GM19397 (cell line): ENCODE data around the gene HEG1.
"Not testable (repeated sequence)": the region's sequence is repeated elsewhere in the genome, so short reads cannot be mapped to it uniquely, and the experiment has no call there.

Experiments used
- ATAC-seq: cut with Tn5 transposase; IDR thresholded peaks from one replicate; pipeline ENCODE4 v1.9.1; 2021; ENCODE audit warnings: mild to moderate bottlenecking, moderate library complexity; ENCODE audit not compliant: unreplicated experiment

The HEG1 gene, protein sequence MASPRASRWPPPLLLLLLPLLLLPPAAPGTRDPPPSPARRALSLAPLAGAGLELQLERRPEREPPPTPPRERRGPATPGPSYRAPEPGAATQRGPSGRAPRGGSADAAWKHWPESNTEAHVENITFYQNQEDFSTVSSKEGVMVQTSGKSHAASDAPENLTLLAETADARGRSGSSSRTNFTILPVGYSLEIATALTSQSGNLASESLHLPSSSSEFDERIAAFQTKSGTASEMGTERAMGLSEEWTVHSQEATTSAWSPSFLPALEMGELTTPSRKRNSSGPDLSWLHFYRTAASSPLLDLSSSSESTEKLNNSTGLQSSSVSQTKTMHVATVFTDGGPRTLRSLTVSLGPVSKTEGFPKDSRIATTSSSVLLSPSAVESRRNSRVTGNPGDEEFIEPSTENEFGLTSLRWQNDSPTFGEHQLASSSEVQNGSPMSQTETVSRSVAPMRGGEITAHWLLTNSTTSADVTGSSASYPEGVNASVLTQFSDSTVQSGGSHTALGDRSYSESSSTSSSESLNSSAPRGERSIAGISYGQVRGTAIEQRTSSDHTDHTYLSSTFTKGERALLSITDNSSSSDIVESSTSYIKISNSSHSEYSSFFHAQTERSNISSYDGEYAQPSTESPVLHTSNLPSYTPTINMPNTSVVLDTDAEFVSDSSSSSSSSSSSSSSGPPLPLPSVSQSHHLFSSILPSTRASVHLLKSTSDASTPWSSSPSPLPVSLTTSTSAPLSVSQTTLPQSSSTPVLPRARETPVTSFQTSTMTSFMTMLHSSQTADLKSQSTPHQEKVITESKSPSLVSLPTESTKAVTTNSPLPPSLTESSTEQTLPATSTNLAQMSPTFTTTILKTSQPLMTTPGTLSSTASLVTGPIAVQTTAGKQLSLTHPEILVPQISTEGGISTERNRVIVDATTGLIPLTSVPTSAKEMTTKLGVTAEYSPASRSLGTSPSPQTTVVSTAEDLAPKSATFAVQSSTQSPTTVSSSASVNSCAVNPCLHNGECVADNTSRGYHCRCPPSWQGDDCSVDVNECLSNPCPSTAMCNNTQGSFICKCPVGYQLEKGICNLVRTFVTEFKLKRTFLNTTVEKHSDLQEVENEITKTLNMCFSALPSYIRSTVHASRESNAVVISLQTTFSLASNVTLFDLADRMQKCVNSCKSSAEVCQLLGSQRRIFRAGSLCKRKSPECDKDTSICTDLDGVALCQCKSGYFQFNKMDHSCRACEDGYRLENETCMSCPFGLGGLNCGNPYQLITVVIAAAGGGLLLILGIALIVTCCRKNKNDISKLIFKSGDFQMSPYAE (N-terminal part only)

DNA sequence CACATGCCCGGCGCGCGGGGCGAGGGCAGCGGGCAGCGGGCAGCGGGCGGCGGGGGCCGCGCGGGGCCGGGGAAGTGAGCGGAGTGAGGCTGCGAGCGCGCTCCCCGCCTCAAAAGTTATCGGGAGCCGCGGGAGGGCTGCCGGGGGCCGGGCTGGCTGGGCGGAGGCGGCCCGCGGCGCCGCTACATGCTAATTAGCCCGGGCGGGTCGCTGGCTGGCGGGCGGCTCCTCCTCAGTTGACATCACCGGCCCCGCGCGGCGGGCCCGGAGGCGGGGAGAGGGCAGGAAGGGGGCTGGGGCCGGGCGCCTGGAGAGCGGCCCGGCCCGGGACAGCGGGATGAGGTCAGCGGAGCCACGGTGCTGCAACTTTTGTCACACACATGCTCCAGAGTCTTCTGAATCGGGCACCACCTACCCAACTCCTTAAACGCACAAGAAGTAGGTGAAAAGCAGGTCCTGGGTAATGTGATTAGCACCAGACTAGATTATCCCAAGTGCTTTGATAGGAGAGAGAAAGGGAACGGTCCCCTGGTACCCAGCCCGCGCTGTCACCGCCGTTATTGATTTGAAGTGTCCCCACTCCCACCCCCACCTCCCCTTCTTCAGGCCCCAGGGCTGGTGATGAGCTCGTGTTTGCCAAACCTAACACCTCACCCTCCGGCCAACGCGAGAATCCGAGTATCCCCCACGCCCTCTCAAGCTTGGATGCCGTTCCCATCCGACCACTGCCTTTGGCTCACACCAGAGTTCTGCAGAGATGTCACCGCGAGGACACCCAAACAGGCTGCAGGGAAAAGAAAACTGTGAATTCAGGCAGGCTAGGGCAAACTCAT, at the start of gene HEG1:
HEG1 (minus strand) TSS at position 85 of the 833 bp plus-strand sequence. CDS start 107 bp downstream, outside the sequence.
- ATAC-seq, result peak; percentile 75

DNA sequence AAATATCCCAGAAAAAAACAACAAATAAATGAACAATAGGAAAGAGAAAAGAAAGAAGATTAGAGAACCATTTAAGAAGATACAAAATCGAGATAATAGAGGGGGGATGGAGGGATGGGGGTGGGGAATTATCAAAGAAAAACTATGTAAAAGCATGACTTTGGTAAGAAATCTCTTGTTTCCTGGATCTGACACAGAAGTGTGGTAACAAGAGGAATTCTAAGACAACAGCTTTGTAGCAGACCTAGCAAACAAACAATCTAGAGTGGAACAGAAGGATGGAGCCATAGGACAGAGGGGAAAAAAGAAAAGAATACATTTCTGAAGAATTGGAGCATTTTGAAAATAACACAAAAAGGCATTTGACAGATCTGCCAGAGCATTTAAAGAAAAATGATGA, 49.3 kb upstream of the HEG1 start:
- ATAC-seq, result no peak

DNA sequence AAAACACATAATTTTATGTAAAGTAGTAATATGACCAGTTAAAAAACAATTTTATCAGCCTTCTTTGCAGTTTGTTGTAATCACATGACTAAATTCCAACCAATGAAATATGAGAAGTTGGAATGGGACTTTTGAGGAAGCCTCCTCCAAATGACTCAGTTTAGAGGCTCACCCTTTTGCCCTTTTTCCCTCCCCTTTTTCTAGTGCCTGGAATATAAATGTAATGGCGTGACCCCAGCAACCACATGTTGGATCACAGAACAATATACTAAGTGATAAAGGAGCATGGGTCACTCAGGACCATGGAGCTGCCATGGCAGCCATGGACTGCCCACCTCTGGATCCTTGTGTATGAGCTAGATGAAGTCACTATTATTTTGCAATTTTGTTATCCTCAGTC, 48.8 kb upstream of the HEG1 start:
- ATAC-seq, result no peak

DNA sequence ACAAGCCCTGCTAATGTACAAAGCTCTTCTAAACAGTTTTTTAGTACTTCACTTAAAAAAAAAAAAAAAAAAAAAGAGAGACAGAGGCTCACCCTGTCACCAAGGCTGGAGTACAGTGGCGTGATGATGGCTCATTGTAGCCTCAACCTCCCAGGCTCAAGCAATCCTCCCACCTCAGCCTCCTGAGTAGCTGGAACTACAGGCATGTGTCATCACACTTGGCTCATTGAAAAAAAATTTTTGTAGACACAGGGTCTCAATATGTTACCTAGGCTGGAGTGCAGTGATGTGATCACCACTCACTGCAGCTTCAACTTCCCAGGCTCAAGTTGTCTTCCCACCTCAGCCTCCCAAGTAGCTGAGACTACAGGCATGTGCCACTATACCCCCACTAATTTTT, 47.6 kb upstream of the HEG1 start:
- ATAC-seq, result no peak

DNA sequence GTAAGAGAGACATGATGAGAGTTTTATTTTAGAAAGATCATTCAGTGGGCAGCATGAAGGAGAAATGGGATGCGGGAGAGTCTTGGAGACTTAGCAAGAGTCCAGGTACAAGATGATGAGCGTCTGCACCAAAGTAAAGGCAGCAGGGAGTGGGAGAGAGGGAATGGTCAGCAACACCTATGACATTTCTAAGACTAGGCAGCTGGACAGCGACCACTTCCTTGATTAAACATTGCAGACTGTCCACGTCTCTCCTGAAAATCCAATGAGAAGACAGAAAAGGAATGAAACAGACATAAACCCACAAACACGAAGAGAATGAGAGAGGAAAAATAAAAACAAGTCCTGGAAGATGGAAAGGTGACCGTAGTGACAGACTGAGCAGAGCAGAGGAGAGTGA, 46.7 kb upstream of the HEG1 start:
- ATAC-seq, result no peak

DNA sequence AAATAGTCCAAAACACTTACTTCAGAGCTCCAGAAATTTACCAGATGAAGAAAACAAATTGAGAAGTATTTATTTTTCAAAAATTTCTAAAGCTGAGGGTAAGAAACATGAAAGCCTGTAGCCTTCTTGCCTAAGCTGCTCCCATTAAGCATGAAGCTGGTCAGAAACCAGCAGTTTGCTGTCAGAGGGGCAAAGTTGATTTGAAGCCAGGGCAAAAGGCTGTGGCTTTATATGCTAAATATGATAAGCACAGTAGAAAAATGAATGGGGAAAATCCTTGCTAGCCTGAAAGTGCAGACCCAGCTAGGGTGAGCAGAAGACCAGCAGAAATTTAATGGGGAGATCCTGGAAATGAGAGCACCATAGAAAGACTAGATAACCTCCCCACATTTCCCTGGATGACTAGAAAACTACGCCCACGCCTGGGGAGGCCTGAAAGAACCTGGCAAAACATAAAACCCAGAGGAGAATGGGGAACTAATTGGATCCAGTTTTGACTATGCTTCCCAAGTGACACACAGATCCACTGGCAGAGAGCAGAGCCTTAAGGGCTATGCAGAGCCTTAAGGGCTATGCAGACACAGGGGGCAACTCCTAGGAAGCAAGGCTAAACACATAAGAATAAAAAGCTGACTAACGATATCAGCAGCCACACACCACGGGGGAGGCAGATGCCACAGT, 43.0 kb upstream of the HEG1 start:
- no peak for ATAC-seq

DNA sequence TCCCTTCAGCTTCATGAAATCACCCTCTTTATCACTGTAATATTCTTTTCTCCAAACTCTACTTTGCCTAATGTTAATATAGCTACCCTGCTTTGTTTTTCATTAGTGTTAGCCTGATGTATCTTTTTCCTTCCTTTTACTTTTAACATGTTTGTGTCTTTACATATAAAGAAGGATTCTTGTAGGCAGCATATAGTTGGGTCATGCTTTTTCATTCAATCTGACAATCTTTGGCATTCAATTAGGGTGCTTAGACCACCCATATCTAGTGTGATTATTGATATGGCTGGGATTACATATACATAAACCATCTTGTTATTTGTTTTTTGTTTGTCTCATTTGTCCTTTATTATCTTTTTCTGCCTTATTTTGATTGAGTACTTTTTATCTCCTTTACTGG, 34.9 kb upstream of the HEG1 start:
- ATAC-seq, result no peak

DNA sequence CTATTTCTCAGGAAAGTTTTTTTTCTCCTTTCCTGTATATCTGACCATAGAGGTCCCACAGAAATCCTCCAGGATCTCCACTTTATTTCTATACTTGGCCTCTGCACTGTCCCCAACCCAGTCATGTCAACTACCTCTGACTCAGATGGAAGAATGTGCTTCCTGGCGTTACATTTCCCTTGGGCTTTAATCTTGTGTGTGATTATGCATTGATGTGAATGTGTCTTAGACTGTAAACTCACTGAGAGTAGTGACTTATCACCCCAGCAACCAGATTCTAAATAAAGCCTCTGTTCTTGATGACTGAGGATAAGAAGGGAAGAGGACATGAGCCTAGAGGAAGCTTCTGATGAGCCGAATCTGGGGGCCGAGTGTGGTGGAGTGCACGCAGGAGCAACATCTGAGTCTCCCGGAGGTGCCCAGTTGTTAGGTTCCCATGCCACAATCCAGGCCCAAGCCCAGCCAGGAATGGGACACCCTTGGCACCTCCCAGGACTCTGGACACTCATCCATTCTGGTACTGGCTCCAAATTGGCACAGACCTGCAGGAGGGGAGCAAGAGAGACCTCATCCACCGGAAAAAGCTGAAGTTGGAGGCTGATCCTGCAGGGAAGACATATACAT, 32.1 kb upstream of the HEG1 start:
- ATAC-seq, result no peak

DNA sequence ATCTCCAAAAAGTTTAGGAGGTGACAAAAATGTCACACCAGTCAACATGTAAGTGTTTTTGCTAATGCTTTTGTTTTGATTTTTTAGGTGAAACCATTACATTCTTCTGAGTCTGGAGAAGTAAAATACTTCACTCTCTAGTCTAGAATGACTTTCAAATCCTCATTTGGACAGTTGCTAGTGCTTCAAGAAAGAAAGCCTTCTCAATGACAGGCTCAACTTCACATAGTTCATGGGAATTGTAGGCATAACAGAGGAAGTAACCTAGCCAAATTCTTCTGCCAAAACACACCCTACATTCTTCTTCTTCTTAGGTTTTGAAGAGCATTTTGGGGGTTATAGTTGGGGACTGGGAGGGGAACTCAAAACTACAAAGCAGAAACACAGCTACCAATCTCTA, 29.4 kb upstream of the HEG1 start:
- no peak for ATAC-seq

DNA sequence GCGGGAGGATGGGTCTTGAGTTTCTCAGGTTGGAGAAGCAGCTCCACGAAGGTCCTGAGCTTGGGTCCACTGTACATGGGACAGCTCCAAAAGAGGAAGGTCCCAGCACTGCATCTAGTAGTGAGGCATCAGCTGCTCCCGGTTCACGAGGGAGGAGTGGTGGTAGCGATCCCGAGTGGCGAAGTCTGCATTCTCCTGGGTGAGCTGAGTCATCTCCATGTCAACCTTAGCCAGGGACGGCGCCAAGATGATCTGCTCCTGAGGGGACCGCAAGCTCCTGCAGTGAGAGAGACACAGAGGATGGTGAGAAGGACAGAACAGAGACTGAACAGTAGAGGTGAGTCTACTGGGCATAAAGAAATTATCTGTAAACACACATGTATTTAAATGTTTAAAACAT, 28.0 kb upstream of the HEG1 start:
- no peak for ATAC-seq

DNA sequence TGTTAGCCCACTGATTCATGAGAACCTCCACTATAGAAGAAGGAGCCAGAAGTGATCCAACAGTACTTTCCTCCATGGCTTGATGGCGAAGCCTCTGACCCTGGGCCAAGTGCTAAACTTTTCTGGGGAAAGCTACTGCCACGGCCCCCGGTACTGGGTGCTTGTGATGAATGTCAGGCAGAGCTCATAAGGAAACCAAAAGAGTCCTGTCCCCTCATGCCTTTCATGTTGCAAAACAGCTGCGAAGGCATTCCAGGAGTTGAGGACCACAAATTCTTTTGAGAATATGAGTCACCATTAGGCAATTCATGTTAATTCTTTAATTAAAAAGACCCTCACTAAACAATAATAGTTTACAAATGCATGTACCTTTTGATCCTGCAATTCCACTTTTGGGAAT, 26.5 kb upstream of the HEG1 start:
- not testable (repeated sequence) for ATAC-seq

DNA sequence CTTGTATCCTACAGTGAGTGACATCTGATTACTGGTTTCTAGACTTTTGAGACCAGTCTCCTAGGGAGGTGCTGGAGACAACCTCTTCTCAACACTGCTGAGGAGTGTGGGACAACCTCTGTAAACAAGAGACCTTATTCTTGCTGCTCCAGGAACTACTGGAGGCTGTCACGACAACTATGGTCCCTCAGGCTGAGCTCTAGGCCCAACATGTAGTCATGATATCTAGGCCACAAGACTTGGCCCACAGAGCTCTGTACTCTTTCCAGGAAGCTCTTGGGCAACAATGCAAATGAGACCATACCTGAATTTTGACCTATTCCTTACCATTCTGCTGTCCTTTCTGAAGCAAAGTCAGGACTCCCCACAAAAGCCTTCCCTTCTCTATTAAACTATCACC, 24.3 kb upstream of the HEG1 start:
- no peak for ATAC-seq

DNA sequence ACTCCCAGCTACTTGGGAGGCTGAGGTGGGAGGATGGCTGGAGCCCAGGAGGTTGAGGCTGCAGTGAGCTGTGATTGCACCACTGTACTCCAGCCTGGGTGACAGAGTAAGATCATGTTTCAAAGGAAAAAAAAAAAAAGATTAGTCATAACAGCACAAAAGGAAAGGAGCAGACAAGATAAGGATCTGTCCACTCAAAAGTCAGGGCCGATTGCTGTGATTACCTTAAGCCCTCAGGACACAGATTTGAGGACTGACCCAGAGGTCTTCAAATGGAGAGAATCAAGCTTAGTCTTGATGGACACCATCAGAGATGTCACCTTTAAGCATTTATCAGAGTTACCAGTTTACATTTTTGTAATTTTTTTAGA, 23.9 kb upstream of the HEG1 start:
- ATAC-seq, result no peak

DNA sequence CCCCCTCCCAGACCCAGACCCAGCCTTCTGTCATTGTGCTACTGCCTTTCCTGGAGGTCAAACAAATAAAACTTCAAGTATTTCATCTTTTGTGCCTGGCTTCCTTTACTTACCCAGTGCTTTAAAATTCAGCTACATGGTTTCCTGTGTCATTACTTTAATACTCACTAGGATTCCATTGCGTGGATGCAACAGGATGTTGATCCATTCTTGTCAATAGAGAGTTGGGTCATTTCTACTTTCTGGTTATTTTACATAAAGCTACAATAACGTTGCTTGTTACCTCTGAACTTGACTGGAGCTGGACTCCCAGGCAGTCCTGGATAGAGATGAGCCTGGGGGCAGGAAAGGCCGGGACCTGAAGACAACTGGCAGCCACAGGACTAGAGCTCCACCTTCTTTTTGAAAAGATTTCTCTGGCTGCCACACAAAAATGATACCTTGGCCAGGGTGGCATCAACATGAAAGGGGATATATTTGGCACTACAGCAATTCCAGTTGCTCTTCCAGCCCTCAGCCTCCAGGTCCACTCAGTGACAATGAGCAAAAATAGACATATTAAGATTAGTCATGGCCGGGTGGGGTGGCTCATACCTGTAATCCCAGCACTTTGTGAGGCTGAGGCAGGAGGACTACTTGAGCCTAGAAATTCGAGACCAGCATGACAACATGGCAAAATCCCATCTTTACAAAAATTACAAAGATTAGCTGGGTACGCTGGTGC, 23.3 kb upstream of the HEG1 start:
- no peak for ATAC-seq

DNA sequence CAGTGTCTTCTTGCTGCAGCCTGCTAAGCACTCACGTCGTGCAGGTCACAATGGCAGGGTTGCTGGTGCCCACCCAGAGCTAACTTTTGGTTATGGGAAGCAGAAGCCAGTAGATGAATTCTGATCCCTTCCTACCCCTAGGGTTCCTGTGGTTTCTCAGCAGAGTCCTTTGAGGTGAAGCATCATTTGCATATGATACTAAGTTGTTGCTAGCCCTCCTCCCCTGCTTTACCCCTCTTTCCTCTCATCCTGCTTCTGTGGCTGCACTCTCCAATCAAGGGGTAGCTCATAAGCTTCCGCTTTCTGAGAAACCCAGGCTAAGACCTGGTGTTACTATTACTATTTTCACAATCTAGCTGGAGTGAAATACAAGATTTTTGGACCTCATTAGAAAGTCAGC, 22.1 kb upstream of the HEG1 start:
- ATAC-seq, result no peak

DNA sequence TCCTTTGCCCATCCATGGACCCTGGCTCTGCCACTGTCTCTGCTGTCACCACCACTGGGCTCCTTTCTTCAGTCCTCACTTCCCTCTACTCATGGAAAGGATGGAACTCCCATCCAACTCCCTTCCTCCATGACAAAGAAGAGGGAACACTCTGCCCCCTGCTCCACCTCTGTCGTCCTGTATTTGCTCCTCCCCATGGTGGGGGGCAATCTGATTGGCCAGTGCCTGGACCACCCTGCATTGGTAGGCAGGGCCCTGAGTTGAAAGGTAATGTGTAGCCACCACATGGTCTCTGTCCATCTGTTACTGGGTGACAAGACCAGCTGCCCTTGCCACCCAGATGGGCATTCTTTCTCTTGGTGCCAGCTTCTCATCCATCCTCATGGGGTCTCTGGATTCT, 20.7 kb upstream of the HEG1 start:
- no peak for ATAC-seq

DNA sequence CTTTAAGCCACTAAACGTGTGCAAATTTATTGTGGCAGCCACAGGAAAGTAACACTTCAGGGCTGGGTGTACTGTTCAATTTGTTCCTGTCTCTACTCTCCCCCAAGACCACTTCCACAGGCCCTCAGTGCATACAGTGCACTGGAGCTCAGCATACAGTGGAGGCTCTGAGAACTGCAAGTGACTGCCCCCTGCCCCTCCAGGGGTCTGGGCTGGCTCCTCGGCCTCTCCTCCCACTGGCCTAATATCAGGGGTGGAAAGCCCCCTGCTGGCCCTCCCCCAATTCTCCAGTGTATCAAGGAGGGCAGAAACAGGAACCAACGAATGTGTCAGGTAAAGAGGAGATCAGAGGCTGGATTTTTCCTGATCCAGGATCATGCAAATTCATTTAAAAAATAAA, 19.9 kb upstream of the HEG1 start:
- no peak for ATAC-seq

DNA sequence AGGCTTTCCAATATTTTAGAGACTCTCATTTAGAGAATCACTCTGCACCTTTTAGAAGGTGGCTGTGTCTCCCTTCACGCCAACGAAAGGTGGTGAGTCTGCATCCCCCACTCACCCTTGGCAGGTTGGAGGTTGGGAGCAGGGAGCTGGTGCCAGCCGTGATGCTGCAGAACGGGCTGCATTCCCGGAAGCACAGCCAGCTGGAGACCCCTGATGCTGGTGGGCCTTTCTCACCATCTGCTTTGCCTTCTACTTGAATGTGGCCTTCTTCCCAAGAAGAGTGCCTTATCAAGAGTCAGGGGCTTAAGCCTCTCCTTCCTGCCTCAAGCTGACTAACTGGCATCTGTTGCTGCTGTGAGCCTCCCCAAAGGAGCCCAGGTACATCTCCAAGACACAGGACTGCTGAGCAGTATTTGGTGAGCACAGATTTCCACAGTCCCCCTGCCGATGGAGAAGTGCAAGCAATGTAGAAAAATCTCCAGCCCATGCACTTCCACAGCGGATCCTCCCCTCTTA, 17.7 kb upstream of the HEG1 start:
- no peak for ATAC-seq
